H1 (cell line): Measurements from ENCODE around the gene KLHL3. TPM values are rescaled to one million over a fixed set of nuclear protein-coding genes. Genes with fewer than 3 reads are reported as not detected.

Experiments
- CTCF ChIA-PET: fragments of 300-600 bp; sonication (Branson Sonifier 250); formaldehyde crosslinking; loops from one replicate; lab custom pipeline; 2021; ENCODE audit not compliant: partially characterized antibody; lab: Charles Lee
- POLR2A ChIA-PET: fragments of 300-600 bp; sonication (Branson Sonifier 250); formaldehyde crosslinking; loops from one replicate; lab custom pipeline; 2021; ENCODE audit warnings: inconsistent platforms; ENCODE audit not compliant: partially characterized antibody; lab: Charles Lee
- DNase-seq, 2 experiments: peaks; one replicate each; pipeline versions ENCODE4 v3.0.0 to v3.0.0-alpha.2; 2010 to 2022; ENCODE audit warnings: low spot score in 2 of 2, low read depth in 1 of 2, mixed read lengths in 1 of 2
- FAIRE-seq: peaks from 2 replicates; lab custom pipeline; 2011; peaks lifted over from hg19 to GRCh38; lab: Jason Lieb, UNC
- H2AFZ ChIP-seq: 2 replicates; pipeline ENCODE4 v1.8.1; 2012; ENCODE audit warnings: low read length, inconsistent platforms
- H2AK5ac ChIP-seq: 2 replicates; pipeline ENCODE4 v1.6.1; 2013; ENCODE audit warnings: low read depth, low read length
- H2BK120ac ChIP-seq: replicated peaks from 2 replicates; pipeline ENCODE3; 2013; ENCODE audit warnings: low read depth, low read length, inconsistent platforms
- H2BK12ac ChIP-seq: 2 replicates; pipeline ENCODE4 v1.6.1; 2013; ENCODE audit warnings: low read depth, low read length
- H2BK15ac ChIP-seq: 2 replicates; pipeline ENCODE4 v1.6.1; 2013; ENCODE audit warnings: low read length
- H2BK20ac ChIP-seq: 2 replicates; pipeline ENCODE4 v1.6.1; 2013; ENCODE audit warnings: low read length
- H2BK5ac ChIP-seq: 2 replicates; pipeline ENCODE4 v1.6.1; 2013; ENCODE audit warnings: low read depth, low read length
- H3K14ac ChIP-seq: 2 replicates; pipeline ENCODE4 v1.6.1; 2013; ENCODE audit warnings: inconsistent platforms; ENCODE audit not compliant: insufficient read length
- H3K18ac ChIP-seq: 2 replicates; pipeline ENCODE4 v1.6.1; 2013; ENCODE audit warnings: low read length; ENCODE audit errors: extremely low read depth
- H3K23ac ChIP-seq: 2 replicates; pipeline ENCODE4 v1.6.1; 2013; ENCODE audit warnings: inconsistent platforms; ENCODE audit not compliant: insufficient read length
- H3K23me2 ChIP-seq: 2 replicates; pipeline ENCODE4 v1.6.1; 2013; ENCODE audit warnings: low read depth, low read length
- H3K27ac ChIP-seq: 2 replicates; pipeline ENCODE4 v1.6.1; 2011; ENCODE audit warnings: low read depth, low read length, inconsistent platforms
- H3K27me3 ChIP-seq, 4 experiments: replicated peaks in 1 of 4; 1 replicate in 1 of 4; 2 replicates in 3 of 4; pipeline versions ENCODE4 v1.6.1 to v1.8.1; 2011 to 2013; ENCODE audit warnings: low read length in 3 of 4, mild to moderate bottlenecking in 3 of 4, inconsistent platforms in 2 of 4, mixed read lengths in 2 of 4, moderate library complexity in 1 of 4; ENCODE audit not compliant: control insufficient read depth in 3 of 4, insufficient read depth in 3 of 4; ENCODE audit errors: extremely low read depth in 1 of 4
- H3K36me3 ChIP-seq, 4 experiments: 2 replicates each; pipeline versions ENCODE4 v1.6.1 to v1.8.1; 2011 to 2013; ENCODE audit warnings: mild to moderate bottlenecking in 4 of 4, low read length in 3 of 4, moderate library complexity in 2 of 4, control low read depth in 1 of 4, inconsistent platforms in 1 of 4; ENCODE audit not compliant: insufficient read depth in 4 of 4, control insufficient read depth in 2 of 4
- H3K4ac ChIP-seq: replicated peaks from 2 replicates; pipeline ENCODE3; 2013; ENCODE audit warnings: low read length, low read depth, mixed read lengths, inconsistent platforms; ENCODE audit not compliant: insufficient read length
- H3K4me1 ChIP-seq, 4 experiments: replicated peaks in 1 of 4; 1 replicate in 1 of 4; 2 replicates in 3 of 4; pipeline versions ENCODE4 v1.6.1 to v1.8.1; 2011 to 2013; ENCODE audit warnings: low read length in 3 of 4, inconsistent platforms in 2 of 4, mixed read lengths in 1 of 4; ENCODE audit not compliant: insufficient read depth in 4 of 4, control insufficient read depth in 3 of 4
- H3K4me2 ChIP-seq, 2 experiments: 2 replicates each; pipeline versions ENCODE4 v1.6.1 to v1.8.1; 2011 to 2013; ENCODE audit warnings: low read depth in 2 of 2, low read length in 2 of 2, control low read depth in 1 of 2, inconsistent platforms in 1 of 2, mild to moderate bottlenecking in 1 of 2; ENCODE audit not compliant: insufficient read depth in 1 of 2
- H3K4me3 ChIP-seq, 4 experiments: fragments of 200-600, 300-600 bp in 1 of 4; sonication (generic), shearing (Covaris generic), sonication (Bioruptor Twin) in 1 of 4; 2 replicates each; pipeline versions ENCODE4 v1.5.1 to v1.8.1; 2011 to 2016; ENCODE audit warnings: low read length in 4 of 4, low read depth in 3 of 4, control low read depth in 2 of 4, inconsistent platforms in 2 of 4, mild to moderate bottlenecking in 2 of 4, mixed read lengths in 1 of 4, moderate library complexity in 1 of 4; ENCODE audit not compliant: insufficient read depth in 2 of 4; ENCODE audit errors: extremely low read depth in 1 of 4
- H3K56ac ChIP-seq: replicated peaks from 2 replicates; pipeline ENCODE3; 2013; ENCODE audit warnings: low read depth, mild to moderate bottlenecking, mixed read lengths, low read length, inconsistent platforms; ENCODE audit not compliant: insufficient read length
- H3K79me1 ChIP-seq: 2 replicates; pipeline ENCODE4 v1.6.1; 2013; ENCODE audit warnings: low read depth, low read length, control low read depth
- H3K79me2 ChIP-seq, 2 experiments: 2 replicates each; pipeline versions ENCODE4 v1.6.1 to v1.8.1; 2012 to 2013; ENCODE audit warnings: low read length in 2 of 2, mild to moderate bottlenecking in 2 of 2, inconsistent platforms in 1 of 2; ENCODE audit not compliant: insufficient read depth in 2 of 2, control insufficient read depth in 1 of 2
- H3K9ac ChIP-seq, 4 experiments: replicated peaks in 1 of 4; 1 replicate in 1 of 4; 2 replicates in 3 of 4; pipeline versions ENCODE4 v1.6.1 to v1.8.1; 2011 to 2013; ENCODE audit warnings: low read depth in 3 of 4, low read length in 3 of 4, control low read depth in 2 of 4, mild to moderate bottlenecking in 2 of 4, moderate library complexity in 2 of 4, inconsistent platforms in 1 of 4; ENCODE audit errors: extremely low read depth in 1 of 4
- H3K9me3 ChIP-seq, 2 experiments: 2 replicates each; pipeline versions ENCODE4 v1.6.1 to v1.8.1; 2012 to 2013; ENCODE audit warnings: mild to moderate bottlenecking in 2 of 2, moderate library complexity in 2 of 2, control low read depth in 1 of 2, inconsistent platforms in 1 of 2, low read depth in 1 of 2, low read length in 1 of 2, mixed read lengths in 1 of 2; ENCODE audit not compliant: insufficient read depth in 2 of 2
- H4K20me1 ChIP-seq, 2 experiments: replicated peaks in 1 of 2; 2 replicates each; pipeline versions ENCODE3 to v1.8.1; 2011 to 2013; ENCODE audit warnings: inconsistent platforms in 2 of 2, low read length in 2 of 2, mild to moderate bottlenecking in 1 of 2; ENCODE audit not compliant: insufficient read depth in 2 of 2, control insufficient read depth in 1 of 2
- H4K5ac ChIP-seq: 2 replicates; pipeline ENCODE4 v1.6.1; 2013; ENCODE audit warnings: low read length, low read depth, mixed read lengths, inconsistent platforms; ENCODE audit not compliant: insufficient read length
- H4K8ac ChIP-seq: 2 replicates; pipeline ENCODE4 v1.8.0; 2013; ENCODE audit warnings: mild to moderate bottlenecking, moderate library complexity, low read length, inconsistent platforms; ENCODE audit not compliant: insufficient read depth; ENCODE audit errors: extremely low read depth
- H4K91ac ChIP-seq: replicated peaks from 2 replicates; pipeline ENCODE3; 2013; ENCODE audit warnings: low read length, mixed read lengths, inconsistent platforms; ENCODE audit not compliant: insufficient read length
- WGBS, 2 experiments: shearing (Covaris generic) in 1 of 2; methylation state at CpG; one replicate each; pipeline versions ENCODE4 v1.1.6 to v1.1.7; 2013 to 2015; ENCODE audit warnings: low lambda C conversion rate in 2 of 2, mixed read lengths in 2 of 2, inconsistent platforms in 1 of 2, low coverage in 1 of 2, missing lambda C conversion rate in 1 of 2; ENCODE audit not compliant: insufficient replicate concordance in 2 of 2, insufficient coverage in 1 of 2, insufficient read length in 1 of 2; ENCODE audit errors: extremely low coverage in 1 of 2, missing lambda C conversion rate in 1 of 2; 5-methylcytosine and 5-hydroxymethylcytosine counted together
- polyA plus RNA-seq, 7 experiments: library from polyadenylated mRNA; depleted of rRNA in 3 of 7; stranded (reverse) in 5 of 7; unstranded in 2 of 7; fragments of >200 nt in 5 of 7; fragments of 200-250 nt in 2 of 7; gene quantifications; 1 replicate in 5 of 7; 2 replicates in 1 of 7; 4 replicates in 1 of 7; pipeline versions ENCODE4 v1.2.1 to v1.2.3, GENCODE V29; 2011 to 2013; ENCODE audit warnings: missing spikeins in 2 of 7, mixed read lengths in 2 of 7
- total RNA-seq: library from RNA; stranded (reverse); fragmentation: NEBNext Ultra II Directional; extraction: Animal tissue kit (Norgen Biotek cat#: 25700); gene quantifications from 2 replicates; pipeline ENCODE4 v1.2.1, GENCODE V29; 2021

KLHL3 gene
- total and polyA plus RNA-seq, 2 of the 8 experiments (the other 6 are each of a cell fraction or from before 2014, with no cell fraction given) = 7.4 to 13.7 TPM

DNA sequence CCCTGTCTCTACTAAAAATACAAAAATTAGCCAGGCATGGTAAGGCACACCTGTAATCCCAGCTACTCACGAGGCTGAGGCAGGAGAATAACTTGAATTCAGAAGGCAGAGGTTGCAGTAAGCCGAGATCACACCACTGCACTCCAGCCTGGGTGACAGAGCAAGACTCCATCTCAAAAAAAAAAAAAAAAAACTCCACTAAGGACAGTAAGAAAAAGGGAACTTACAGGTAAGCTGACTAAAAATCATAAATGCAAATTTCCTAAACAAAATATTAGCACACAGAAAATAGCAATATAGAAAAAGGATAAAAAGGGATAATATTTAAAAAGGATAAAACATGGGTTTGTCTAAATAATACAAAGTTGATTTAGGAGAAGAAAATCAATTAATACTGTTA is 46.2 kb upstream of the KLHL3 start:
- WGBS, 2 experiments = 80% methylated on average over 2 of the region's 2 CpGs; no CpG with 5 or more reads in 1 of the 2 experiments
- Histone ChIP-seq H2AK5ac (no peak overlapping the region), H2BK12ac (no peak overlapping the region), H3K23ac (no peak overlapping the region), H3K14ac (no peak overlapping the region), H3K79me2 (no peaks in the 10 kb centered on the region), H3K9me3 (no peaks in the 10 kb centered on the region), H3K4me3 (no peak overlapping the region), H3K27me3 (no peaks in the 10 kb centered on the region), H2BK120ac (no peak overlapping the region), H3K79me1 (no peaks in the 10 kb centered on the region), H4K8ac (no peak overlapping the region), H2BK5ac (no peak overlapping the region), H2BK20ac (no peak overlapping the region), H4K91ac (no peak overlapping the region), H3K36me3 (no peaks in the 10 kb centered on the region), H3K18ac (no peak overlapping the region), H4K5ac (no peak overlapping the region), H2AFZ (no peak overlapping the region), H2BK15ac (no peak overlapping the region), H3K4ac (no peak overlapping the region), H3K9ac (no peak overlapping the region), H3K23me2 (no peaks in the 10 kb centered on the region), H3K4me2 (no peak overlapping the region), H3K4me1 (no peaks in the 10 kb centered on the region), H4K20me1 (no peaks in the 10 kb centered on the region), H3K27ac (no peak overlapping the region), H3K56ac (no peak overlapping the region)
- DNase-seq = no peak
- FAIRE-seq = no peak
- CTCF ChIA-PET = interaction anchor here (0.7 kb wide), 1 partner anchor 1667 kb away, joined by 3 read pairs; no protein-coding TSS in a partner anchor
- POLR2A ChIA-PET = no interaction called here
